ENCODE measurements around the gene TCEA2.

TCEA2 gene

DNA sequence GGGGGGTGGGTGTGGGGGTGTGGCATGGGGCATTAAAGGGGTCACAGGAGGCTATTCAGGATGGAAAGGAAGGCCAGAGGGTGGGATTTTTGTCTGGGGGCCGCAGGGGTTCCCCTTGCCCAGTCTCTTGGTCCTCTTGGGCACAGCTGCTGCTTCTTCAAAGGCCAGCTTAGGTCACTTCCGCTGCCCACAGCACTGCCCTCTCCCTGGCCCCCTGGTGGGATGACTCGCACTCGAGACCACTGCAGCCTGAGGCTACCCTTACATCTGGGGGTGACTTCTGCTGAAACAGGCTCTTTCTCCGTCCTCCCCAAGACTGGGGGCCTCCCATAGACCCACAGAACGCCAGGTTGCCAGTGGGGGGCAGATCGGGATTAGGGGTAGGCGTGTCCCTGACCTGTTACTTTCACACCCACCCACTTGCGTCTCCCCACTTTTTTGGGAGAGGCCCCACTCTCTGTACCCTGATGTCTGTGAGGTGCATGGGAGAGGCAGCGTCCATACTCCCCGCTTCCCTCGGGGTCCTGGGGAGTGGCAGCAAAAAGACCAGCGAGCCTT lies 19.9 kb downstream of the TCEA2 start:
- Histone ChIP-seq H3K79me2 (ENCODE audit: low read length) (no peaks in the 10 kb centered on the region), H3K27ac (ENCODE audit: low read length) (no peak overlapping the region), H3F3A (ENCODE audit: insufficient read depth, low read length) (peaks cover 25% of the 10 kb centered on the region), H2AFZ (ENCODE audit: low read length) (0 out of 2 replicates have a peak overlapping the region, but pooled peaks have one; percentile 51), H3K4me2 (ENCODE audit: low read depth, low read length) (peak overlapping the region; percentile 86), H3K36me3 (replicated peaks; ENCODE audit: insufficient read depth, low read length) (no peaks in the 10 kb centered on the region), H3K9me2 (replicated peaks; ENCODE audit: insufficient read depth, low read length) (no peaks in the 10 kb centered on the region), H4K20me1 (ENCODE audit: insufficient read depth, low read length) (no peaks in the 10 kb centered on the region), H3K9ac (ENCODE audit: low read length) (no peak overlapping the region), H3K9me3 (replicated peaks; ENCODE audit: insufficient read depth, low read length) (no peaks in the 10 kb centered on the region), H3K27me3 (replicated peaks; ENCODE audit: insufficient read depth, low read length) (peaks cover 65% of the 10 kb centered on the region), H3K4me1 (ENCODE audit: low read length) (peaks cover 13% of the 10 kb centered on the region), H3K4me3 (ENCODE audit: low read length) (peak overlapping the region; percentile 36; the same call in 1 of the 2 replicates)
- TF ChIP-seq EZH2 (optimal IDR thresholded peaks at IDR 0.05; ENCODE audit: low read depth, low read length) (no peak), EZH2phosphoT487 (IDR thresholded peaks at IDR 0.05; ENCODE audit: low read length) (no peak)
- TF ChIP-seq, protein P1, sequence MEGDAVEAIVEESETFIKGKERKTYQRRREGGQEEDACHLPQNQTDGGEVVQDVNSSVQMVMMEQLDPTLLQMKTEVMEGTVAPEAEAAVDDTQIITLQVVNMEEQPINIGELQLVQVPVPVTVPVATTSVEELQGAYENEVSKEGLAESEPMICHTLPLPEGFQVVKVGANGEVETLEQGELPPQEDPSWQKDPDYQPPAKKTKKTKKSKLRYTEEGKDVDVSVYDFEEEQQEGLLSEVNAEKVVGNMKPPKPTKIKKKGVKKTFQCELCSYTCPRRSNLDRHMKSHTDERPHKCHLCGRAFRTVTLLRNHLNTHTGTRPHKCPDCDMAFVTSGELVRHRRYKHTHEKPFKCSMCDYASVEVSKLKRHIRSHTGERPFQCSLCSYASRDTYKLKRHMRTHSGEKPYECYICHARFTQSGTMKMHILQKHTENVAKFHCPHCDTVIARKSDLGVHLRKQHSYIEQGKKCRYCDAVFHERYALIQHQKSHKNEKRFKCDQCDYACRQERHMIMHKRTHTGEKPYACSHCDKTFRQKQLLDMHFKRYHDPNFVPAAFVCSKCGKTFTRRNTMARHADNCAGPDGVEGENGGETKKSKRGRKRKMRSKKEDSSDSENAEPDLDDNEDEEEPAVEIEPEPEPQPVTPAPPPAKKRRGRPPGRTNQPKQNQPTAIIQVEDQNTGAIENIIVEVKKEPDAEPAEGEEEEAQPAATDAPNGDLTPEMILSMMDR (IDR thresholded peaks at IDR 0.05; ENCODE audit: low read length): no peak
- no peak for DNase-seq

DNA sequence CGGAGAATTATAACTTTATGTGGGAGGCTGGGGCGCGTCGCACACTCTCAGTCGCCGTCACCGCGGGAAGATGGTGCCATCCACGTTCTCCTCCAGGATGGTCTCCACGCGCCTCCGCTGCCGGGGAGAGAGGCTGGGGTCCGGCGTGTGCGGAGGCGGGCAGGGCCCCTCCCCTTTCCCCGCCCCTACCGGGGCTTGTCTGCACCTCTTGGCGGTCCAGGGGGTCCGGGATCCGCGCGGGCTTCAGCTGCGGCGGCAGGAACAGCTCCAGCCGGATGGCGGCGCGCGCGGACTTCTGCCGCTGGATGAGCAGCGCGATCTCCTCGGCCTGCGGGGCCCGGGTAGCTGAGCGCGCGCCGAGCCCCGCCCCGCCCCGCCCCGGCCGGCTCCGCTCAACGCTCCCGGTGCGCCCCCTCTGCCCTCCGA lies 20.4 kb downstream of the TCEA2 start:
- Histone ChIP-seq H4K20me1 (ENCODE audit: insufficient read depth, low read length) (no peaks in the 10 kb centered on the region), H3K4me1 (ENCODE audit: low read length) (peaks cover 8% of the 10 kb centered on the region), H3K27ac (ENCODE audit: low read length) (no peak overlapping the region), H3F3A (ENCODE audit: insufficient read depth, low read length) (peaks cover 20% of the 10 kb centered on the region), H3K79me2 (ENCODE audit: low read length) (no peaks in the 10 kb centered on the region), H3K27me3 (replicated peaks; ENCODE audit: insufficient read depth, low read length) (peaks cover 69% of the 10 kb centered on the region), H3K9me3 (replicated peaks; ENCODE audit: insufficient read depth, low read length) (no peaks in the 10 kb centered on the region), H3K4me2 (ENCODE audit: low read depth, low read length) (peak overlapping the region; percentile 86), H2AFZ (ENCODE audit: low read length) (0 out of 2 replicates have a peak overlapping the region, but pooled peaks have one; percentile 51), H3K36me3 (replicated peaks; ENCODE audit: insufficient read depth, low read length) (no peaks in the 10 kb centered on the region), H3K4me3 (ENCODE audit: low read length) (peak overlapping the region; percentile 48), H3K9me2 (replicated peaks; ENCODE audit: insufficient read depth, low read length) (no peaks in the 10 kb centered on the region), H3K9ac (ENCODE audit: low read length) (no peak overlapping the region)
- TF ChIP-seq, protein P1 (IDR thresholded peaks at IDR 0.05; ENCODE audit: low read length): peak; percentile 50
- TF ChIP-seq EZH2 (optimal IDR thresholded peaks at IDR 0.05; ENCODE audit: low read depth, low read length) (no peak), EZH2phosphoT487 (IDR thresholded peaks at IDR 0.05; ENCODE audit: low read length) (no peak)
- DNase-seq: peak; percentile 68

DNA sequence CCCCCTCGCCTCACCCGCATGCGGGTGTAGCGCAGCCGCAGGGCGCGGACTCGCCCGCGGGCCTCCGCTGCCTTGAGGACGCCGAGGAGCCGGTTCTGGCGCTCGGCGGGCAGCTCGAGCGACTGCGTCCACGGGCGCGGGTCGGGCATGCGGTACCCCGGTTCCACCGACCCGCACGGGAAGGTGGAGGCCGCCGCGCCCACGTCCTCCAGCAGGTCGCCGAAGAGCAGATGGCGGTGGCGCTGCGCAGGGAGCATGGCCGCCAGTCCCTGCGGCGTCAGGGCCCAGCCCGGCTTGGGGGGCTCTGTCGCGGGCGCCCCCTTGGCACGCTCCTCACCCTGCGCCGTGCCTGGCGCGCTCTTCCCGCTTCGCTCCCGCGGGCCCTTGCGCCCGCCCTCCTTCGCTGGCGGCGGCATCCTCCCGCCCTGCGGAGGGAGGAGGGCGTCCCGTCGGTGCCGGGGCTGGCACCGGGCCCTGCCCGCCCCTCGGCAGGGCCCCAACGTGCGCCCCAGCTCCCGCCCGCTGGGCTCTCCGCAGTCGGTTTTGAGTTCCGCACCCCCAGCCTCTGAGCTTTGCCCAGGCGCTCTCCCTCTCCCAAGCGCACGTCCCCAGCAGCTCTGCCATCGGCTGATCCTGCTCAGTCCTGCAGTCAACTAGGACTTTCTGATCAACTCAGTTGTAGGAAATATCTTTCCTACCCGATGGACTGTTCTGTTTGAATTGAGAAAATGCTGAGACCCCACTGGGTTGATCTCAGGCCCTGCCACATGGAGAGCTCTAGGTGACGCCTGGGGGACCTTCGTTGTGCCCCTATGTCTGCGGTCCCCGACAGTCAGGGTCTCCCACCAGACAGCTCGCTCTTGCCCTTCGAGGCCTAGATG lies 21.0 kb downstream of the TCEA2 start, which contains the start of gene LKAAEAR1:
Gene LKAAEAR1, minus strand, starts transcription at position 595 of the 881 bp plus-strand sequence. Its CDS starts 179 bp downstream, at position 416.
- H3K9me3 ChIP-seq (replicated peaks; ENCODE audit: insufficient read depth, low read length): no peaks in the 10 kb centered on the region
- peak within 1 kb of the TSS; percentile 48 for H3K4me3 ChIP-seq (ENCODE audit: low read length)
- H2AFZ ChIP-seq (ENCODE audit: low read length): peak within 1 kb of the TSS; percentile 51; the same call in 1 of the 2 replicates
- TF ChIP-seq, protein P1 (IDR thresholded peaks at IDR 0.05; ENCODE audit: low read length): no peak
- no peak for TF ChIP-seq EZH2phosphoT487 (IDR thresholded peaks at IDR 0.05; ENCODE audit: low read length)
- TF ChIP-seq EZH2 (optimal IDR thresholded peaks at IDR 0.05; ENCODE audit: low read depth, low read length): no peak
- peaks cover 4% of the 10 kb centered on the region; the same call in 1 of the 2 replicates for H3K4me1 ChIP-seq (ENCODE audit: low read length)
- H3F3A ChIP-seq (ENCODE audit: insufficient read depth, low read length): peaks cover 14% of the 10 kb centered on the region
- peaks cover 72% of the 10 kb centered on the region for H3K27me3 ChIP-seq (replicated peaks; ENCODE audit: insufficient read depth, low read length)
- H3K79me2 ChIP-seq (ENCODE audit: low read length): no peaks in the 10 kb centered on the region
- H3K4me2 ChIP-seq (ENCODE audit: low read depth, low read length): peak within 1 kb of the TSS; percentile 86
- DNase-seq: no peak
- H3K9me2 ChIP-seq (replicated peaks; ENCODE audit: insufficient read depth, low read length): no peaks in the 10 kb centered on the region
- no peak within 1 kb of the TSS for H3K27ac ChIP-seq (ENCODE audit: low read length)
- H3K9ac ChIP-seq (ENCODE audit: low read length): no peak within 1 kb of the TSS
- H4K20me1 ChIP-seq (ENCODE audit: insufficient read depth, low read length): no peaks in the 10 kb centered on the region
- no peaks in the 10 kb centered on the region for H3K36me3 ChIP-seq (replicated peaks; ENCODE audit: insufficient read depth, low read length)

All from MM.1S (cell line).